ENCODE measurements around the gene SUGCT. TPM values are rescaled to one million over a fixed set of nuclear protein-coding genes. Genes with fewer than 3 reads are reported as not detected.

Gene SUGCT
- total RNA-seq, 1 experiment from 2014 or later, result 1.5 TPM

GRCh38 chr7:40582539-40582938 lies 447.7 kb downstream of the SUGCT start:
- intact Hi-C loops (cut with micrococcal nuclease; ENCODE audit: unreplicated experiment), result no loop called here
- ChIA-PET CTCF (no interaction called here), POLR2A (ENCODE audit: low non-redundant PET) (no interaction called here)
- Histone ChIP-seq H3K36me3 (ENCODE audit: insufficient read depth, low read length, poor library complexity, severe bottlenecking) (no peaks in the 10 kb centered on the region), H3K27me3 (replicated peaks; ENCODE audit: insufficient read depth, low read depth, low read length, poor library complexity) (no peaks in the 10 kb centered on the region), H3K27ac (ENCODE audit: low read depth, low read length, poor library complexity, severe bottlenecking) (no peak overlapping the region), H3K4me3 (ENCODE audit: low read depth, low read length, poor library complexity, severe bottlenecking) (no peak overlapping the region), H3K9me3 (ENCODE audit: low read depth, low read length, poor library complexity, severe bottlenecking) (no peaks in the 10 kb centered on the region), H3K4me1 (ENCODE audit: insufficient read depth, low read length, poor library complexity, severe bottlenecking) (no peaks in the 10 kb centered on the region)
- DNase-seq (ENCODE audit: low spot score), result no peak
- no TSS peak for BruUV-seq (replicated peaks)
- TF ChIP-seq CTCF (conservative IDR thresholded peaks at IDR 0.05; ENCODE audit: low read depth, low read length), result no peak
- TF ChIP-seq EZH2 (IDR thresholded peaks at IDR 0.05; ENCODE audit: borderline replicate concordance, low read depth, low read length, poor library complexity, severe bottlenecking), result no peak

GRCh38 chr7:40583667-40584444 lies 449.1 kb downstream of the SUGCT start:
- Histone ChIP-seq H3K4me3 (ENCODE audit: low read depth, low read length, poor library complexity, severe bottlenecking) (no peak overlapping the region), H3K9me3 (ENCODE audit: low read depth, low read length, poor library complexity, severe bottlenecking) (no peaks in the 10 kb centered on the region), H3K27ac (ENCODE audit: low read depth, low read length, poor library complexity, severe bottlenecking) (no peak overlapping the region), H3K36me3 (ENCODE audit: insufficient read depth, low read length, poor library complexity, severe bottlenecking) (no peaks in the 10 kb centered on the region), H3K4me1 (ENCODE audit: insufficient read depth, low read length, poor library complexity, severe bottlenecking) (no peaks in the 10 kb centered on the region), H3K27me3 (replicated peaks; ENCODE audit: insufficient read depth, low read depth, low read length, poor library complexity) (no peaks in the 10 kb centered on the region)
- intact Hi-C loops (cut with micrococcal nuclease; ENCODE audit: unreplicated experiment), result no loop called here
- no TSS peak for BruUV-seq (replicated peaks)
- CTCF ChIA-PET, result no interaction called here
- TF ChIP-seq CTCF (conservative IDR thresholded peaks at IDR 0.05; ENCODE audit: low read depth, low read length), result no peak
- TF ChIP-seq EZH2 (IDR thresholded peaks at IDR 0.05; ENCODE audit: borderline replicate concordance, low read depth, low read length, poor library complexity, severe bottlenecking), result no peak
- POLR2A ChIA-PET (ENCODE audit: low non-redundant PET), result no interaction called here
- no peak for DNase-seq (ENCODE audit: low spot score)

- DNase-seq (ENCODE audit: low spot score), result no peak
- Histone ChIP-seq H3K27me3 (replicated peaks; ENCODE audit: insufficient read depth, low read depth, low read length, poor library complexity) (no peaks in the 10 kb centered on the region), H3K4me3 (ENCODE audit: low read depth, low read length, poor library complexity, severe bottlenecking) (no peak overlapping the region), H3K9me3 (ENCODE audit: low read depth, low read length, poor library complexity, severe bottlenecking) (no peaks in the 10 kb centered on the region), H3K27ac (ENCODE audit: low read depth, low read length, poor library complexity, severe bottlenecking) (no peak overlapping the region), H3K36me3 (ENCODE audit: insufficient read depth, low read length, poor library complexity, severe bottlenecking) (no peaks in the 10 kb centered on the region), H3K4me1 (ENCODE audit: insufficient read depth, low read length, poor library complexity, severe bottlenecking) (no peaks in the 10 kb centered on the region)
- intact Hi-C loops (cut with micrococcal nuclease; ENCODE audit: unreplicated experiment), result no loop called here
- BruUV-seq (replicated peaks), result no TSS peak
- ChIA-PET POLR2A (ENCODE audit: low non-redundant PET) (no interaction called here), CTCF (no interaction called here)
- TF ChIP-seq CTCF (conservative IDR thresholded peaks at IDR 0.05; ENCODE audit: low read depth, low read length) (no peak), EZH2 (IDR thresholded peaks at IDR 0.05; ENCODE audit: borderline replicate concordance, low read depth, low read length, poor library complexity, severe bottlenecking) (no peak)
These were observed 450.0 kb downstream of the SUGCT start for GRCh38 chr7:40584667-40585433.

All from A673 (cell line).